GM12873 (cell line): ENCODE measurements around the gene SULT1C4.

ENCODE experiments used
- TF ChIP-seq, protein P1 (sequence below): IDR thresholded peaks from 2 replicates; pipeline ENCODE4 v1.5.1; 2012; ENCODE audit warnings: low read depth, mild to moderate bottlenecking, moderate library complexity, low read length, control low read depth; ENCODE audit not compliant: insufficient read depth; ENCODE audit errors: missing control alignments

Gene SULT1C4

DNA sequence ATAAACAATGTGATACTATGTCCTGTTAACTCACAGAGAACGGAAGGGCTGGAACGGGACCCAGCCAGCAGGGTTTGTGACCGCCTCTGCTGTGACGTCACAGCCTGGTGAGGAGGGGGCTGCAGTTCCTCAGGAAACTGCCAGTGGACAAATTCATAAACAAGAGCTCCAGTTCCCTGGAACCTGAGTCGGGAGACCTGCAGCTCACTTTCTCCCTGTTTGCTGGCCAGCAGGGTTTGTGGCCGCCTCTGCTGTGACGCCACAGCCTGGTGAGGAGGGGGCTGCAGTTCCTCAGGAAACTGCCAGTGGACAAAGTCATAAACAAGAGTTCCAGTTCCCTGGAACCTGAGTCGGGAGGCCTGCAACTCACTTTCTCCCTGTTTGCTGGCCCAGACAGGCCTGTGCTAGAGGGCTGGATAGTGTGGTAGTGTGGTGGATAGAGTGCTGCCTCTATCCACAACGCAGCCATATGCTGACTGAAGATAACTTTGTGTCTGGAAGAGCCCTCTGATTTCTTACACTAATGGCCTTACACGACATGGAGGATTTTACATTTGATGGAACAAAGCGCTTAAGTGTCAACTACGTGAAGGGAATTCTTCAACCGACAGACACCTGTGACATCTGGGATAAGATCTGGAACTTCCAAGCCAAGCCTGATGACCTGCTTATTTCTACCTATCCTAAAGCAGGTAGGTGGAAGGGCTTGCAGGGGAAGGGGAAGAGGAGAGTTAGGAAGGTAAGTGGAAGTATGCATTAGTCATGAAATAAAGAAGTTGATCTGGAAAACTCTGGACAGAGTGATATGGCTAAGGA lies at the start of gene SULT1C4:
Gene SULT1C4, plus strand, starts transcription at position 140 of the 816 bp plus-strand sequence. Its CDS starts 384 bp downstream, at position 524.
- TF ChIP-seq, protein P1, sequence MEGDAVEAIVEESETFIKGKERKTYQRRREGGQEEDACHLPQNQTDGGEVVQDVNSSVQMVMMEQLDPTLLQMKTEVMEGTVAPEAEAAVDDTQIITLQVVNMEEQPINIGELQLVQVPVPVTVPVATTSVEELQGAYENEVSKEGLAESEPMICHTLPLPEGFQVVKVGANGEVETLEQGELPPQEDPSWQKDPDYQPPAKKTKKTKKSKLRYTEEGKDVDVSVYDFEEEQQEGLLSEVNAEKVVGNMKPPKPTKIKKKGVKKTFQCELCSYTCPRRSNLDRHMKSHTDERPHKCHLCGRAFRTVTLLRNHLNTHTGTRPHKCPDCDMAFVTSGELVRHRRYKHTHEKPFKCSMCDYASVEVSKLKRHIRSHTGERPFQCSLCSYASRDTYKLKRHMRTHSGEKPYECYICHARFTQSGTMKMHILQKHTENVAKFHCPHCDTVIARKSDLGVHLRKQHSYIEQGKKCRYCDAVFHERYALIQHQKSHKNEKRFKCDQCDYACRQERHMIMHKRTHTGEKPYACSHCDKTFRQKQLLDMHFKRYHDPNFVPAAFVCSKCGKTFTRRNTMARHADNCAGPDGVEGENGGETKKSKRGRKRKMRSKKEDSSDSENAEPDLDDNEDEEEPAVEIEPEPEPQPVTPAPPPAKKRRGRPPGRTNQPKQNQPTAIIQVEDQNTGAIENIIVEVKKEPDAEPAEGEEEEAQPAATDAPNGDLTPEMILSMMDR = no peak

DNA sequence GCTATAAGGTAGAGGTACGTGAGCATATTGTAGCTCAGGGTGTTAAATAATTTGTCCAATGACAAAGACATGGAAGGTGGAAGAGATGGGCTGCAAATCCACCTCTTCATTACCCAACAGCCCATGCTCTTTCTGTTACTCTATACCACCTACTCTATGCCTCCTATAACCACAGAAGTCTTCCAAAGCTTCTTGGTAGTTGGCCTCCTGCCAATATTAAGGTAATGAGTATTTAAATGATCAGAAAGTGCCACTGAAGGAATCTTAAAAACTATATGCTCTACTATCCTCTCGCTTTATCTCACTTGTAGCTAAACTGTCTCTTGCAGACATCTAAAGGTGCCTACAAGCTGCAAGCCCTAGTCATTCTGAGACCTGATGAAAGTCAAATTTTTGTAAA lies 48.0 kb upstream of the SULT1C4 start:
- TF ChIP-seq, protein P1 = no peak

DNA sequence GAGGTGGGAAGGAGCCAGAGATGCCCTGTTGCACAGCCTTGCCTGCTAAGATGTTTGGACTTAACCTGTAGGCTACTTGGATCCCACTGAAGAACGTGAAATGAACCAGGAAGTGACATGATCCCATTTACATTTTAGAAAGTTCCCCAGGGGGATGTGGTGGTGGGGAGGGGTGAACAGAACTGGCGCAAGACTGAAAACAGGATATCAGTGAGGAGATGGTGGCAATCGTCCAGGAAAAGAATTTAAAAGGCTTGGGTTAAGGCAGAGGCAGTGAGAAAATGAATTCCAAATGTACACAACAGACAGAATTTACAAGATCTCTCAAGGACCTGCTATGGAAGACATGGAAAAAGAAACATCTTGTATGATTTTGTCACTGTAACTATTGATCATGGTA lies 46.8 kb upstream of the SULT1C4 start:
- TF ChIP-seq, protein P1 = no peak

DNA sequence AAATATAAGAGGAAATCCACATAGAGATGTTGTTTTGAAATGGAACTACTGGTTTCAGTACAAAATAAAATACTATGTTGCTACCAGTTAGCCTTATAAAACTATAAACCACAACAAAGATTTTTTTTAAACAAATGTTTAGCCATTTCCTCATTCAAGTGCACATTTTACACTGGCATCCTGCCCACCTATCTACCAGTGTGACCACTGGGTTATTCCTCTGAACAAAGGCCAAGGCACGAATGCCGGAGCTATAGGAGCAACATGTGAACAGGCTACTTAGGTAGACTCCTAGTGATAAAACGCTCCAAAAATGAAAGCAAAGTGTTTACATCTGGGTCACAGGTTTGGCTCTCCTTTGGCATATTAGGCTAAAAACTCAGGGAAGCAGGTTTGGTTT lies 31.8 kb upstream of the SULT1C4 start:
- TF ChIP-seq, protein P1 = no peak

DNA sequence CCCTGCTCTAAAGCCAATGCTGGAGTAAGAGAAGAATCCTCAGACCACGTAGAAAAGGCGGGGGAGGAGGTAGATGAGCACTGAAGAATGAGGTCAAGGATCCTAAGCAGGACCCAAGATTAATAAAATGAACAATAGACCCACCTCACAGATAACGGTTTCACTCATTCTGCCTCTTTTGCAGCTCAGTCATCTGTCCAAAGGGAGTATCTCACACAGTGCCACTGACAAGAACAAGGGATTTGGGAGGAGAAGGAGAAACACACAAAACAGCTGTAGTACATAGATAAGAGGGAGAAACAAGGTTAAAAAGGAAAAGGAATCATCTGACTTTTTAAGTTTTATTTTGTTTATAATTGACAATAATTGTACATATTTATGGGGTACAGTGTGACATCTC lies 30.9 kb upstream of the SULT1C4 start:
- TF ChIP-seq, protein P1 = no peak

DNA sequence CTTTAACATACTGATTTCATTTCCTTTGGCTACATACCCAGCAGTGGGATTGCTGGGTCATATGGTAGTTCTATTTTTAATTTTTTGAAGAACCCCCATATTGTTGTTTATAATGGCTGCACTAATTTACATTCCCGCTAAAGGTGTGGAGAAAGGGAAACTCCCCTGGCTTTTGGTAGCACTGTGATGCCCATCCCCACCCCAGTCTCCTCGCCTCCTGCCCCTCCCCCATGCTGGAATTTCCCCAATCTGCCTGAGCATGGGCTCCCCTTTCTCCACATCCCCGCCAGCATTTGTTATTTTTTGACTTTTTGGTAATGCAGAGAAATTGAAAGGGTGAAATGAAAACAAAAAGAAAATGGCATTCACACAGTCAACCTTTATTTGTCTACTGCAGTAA lies 30.0 kb upstream of the SULT1C4 start:
- TF ChIP-seq, protein P1 = no peak

DNA sequence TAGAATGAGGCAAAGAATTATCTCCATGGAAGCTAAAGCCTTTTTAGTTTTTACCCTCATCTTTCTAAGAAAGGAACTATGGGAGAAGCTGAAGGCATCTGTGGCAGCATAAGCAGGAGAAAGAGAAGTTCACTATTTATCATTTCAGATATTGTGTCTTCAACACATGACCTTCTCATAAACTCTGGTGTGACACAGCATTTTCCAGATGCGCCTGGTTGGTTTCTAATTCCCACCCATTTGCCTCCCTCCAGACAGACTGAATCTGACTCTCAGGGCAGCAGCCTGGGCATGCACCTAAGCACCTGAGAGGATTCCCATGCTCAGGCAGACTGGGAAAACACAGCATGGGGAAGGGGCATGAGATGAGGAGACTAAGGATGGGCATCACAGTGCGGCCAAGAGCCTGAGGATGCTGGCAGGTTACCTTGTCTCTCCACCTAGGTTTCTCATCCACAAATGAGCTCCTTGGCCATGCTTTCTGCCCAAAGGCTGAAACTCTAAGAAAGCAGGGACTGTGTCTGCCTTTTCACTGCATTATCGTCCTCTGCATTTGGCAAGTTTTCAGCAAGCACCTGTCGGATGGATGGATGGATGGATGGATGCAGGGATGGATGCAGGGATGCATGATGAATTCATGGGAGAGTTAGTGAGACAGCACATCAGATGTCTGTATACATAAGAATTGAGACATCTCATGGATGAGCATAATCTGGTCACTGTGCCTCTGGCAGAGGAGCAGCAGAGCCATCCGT lies 28.8 kb upstream of the SULT1C4 start:
- TF ChIP-seq, protein P1 = no peak
